ENCODE data around the gene SSR4.

Gene SSR4

GRCh38 chrX:153775293-153776119, 19.0 kb upstream of the SSR4 start:
- DNase-seq (ENCODE audit: low read depth, low spot score) = no peak
- H3K9me3 ChIP-seq (ENCODE audit: insufficient read depth, low read length) = no peaks in the 10 kb centered on the region
- no peak overlapping the region for H3K4me3 ChIP-seq (ENCODE audit: insufficient read length, low read depth)
- H3K36me3 ChIP-seq (ENCODE audit: insufficient read depth, insufficient read length, low read length) = no peaks in the 10 kb centered on the region
- H3K27me3 ChIP-seq (ENCODE audit: insufficient read depth, insufficient read length) = no peaks in the 10 kb centered on the region
- TF ChIP-seq ZNF274 (IDR thresholded peaks at IDR 0.05; ENCODE audit: low read depth, low read length) (no peak), SUZ12 (IDR thresholded peaks at IDR 0.05; ENCODE audit: extremely low read depth, insufficient read depth, insufficient read length) (no peak), YY1 (IDR thresholded peaks at IDR 0.05; ENCODE audit: insufficient read depth, insufficient read length) (no peak)
- H3K4me1 ChIP-seq (ENCODE audit: insufficient read depth, insufficient read length) = peaks cover 3% of the 10 kb centered on the region
- H3K9ac ChIP-seq (ENCODE audit: insufficient read length, low read depth) = no peak overlapping the region

- Histone ChIP-seq H3K9me3 (ENCODE audit: insufficient read depth, low read length) (no peaks in the 10 kb centered on the region), H3K27me3 (ENCODE audit: insufficient read depth, insufficient read length) (no peaks in the 10 kb centered on the region), H3K4me3 (ENCODE audit: insufficient read length, low read depth) (no peak overlapping the region), H3K4me1 (ENCODE audit: insufficient read depth, insufficient read length) (peaks cover 3% of the 10 kb centered on the region), H3K36me3 (ENCODE audit: insufficient read depth, insufficient read length, low read length) (no peaks in the 10 kb centered on the region), H3K9ac (ENCODE audit: insufficient read length, low read depth) (no peak overlapping the region)
- TF ChIP-seq YY1 (IDR thresholded peaks at IDR 0.05; ENCODE audit: insufficient read depth, insufficient read length) = no peak
- no peak for TF ChIP-seq SUZ12 (IDR thresholded peaks at IDR 0.05; ENCODE audit: extremely low read depth, insufficient read depth, insufficient read length)
- TF ChIP-seq ZNF274 (IDR thresholded peaks at IDR 0.05; ENCODE audit: low read depth, low read length) = no peak
- DNase-seq (ENCODE audit: low read depth, low spot score) = no peak
These were observed 18.3 kb upstream of the SSR4 start for GRCh38 chrX:153776120-153776599.

DNA sequence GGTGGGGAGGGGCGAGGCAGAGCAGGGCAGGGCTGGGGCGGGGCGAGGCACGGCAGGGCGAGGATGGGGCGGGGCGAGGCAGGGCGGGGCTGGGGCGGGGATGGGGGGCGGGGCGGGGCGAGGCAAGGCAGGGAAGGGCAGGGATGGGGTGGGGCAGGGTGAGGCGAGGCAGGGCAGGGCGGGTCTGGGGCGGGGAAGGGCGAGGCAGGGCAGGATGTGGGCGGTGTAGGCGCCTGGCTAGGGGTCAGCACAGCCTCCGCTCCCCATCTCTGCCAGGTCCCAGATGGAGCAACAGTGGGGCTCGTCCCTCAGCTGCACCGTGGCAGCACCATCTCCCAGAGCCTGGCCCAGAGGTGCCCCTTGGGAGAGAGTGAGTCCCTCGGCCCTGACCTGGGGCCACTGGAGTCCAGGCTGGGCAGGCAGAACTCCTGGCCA, 17.8 kb upstream of the SSR4 start:
- TF ChIP-seq YY1 (IDR thresholded peaks at IDR 0.05; ENCODE audit: insufficient read depth, insufficient read length) (no peak), SUZ12 (IDR thresholded peaks at IDR 0.05; ENCODE audit: extremely low read depth, insufficient read depth, insufficient read length) (no peak), ZNF274 (IDR thresholded peaks at IDR 0.05; ENCODE audit: low read depth, low read length) (no peak)

GRCh38 chrX:153777261-153778090, 17.0 kb upstream of the SSR4 start:
- no peaks in the 10 kb centered on the region for H3K27me3 ChIP-seq (ENCODE audit: insufficient read depth, insufficient read length)
- H3K9ac ChIP-seq (ENCODE audit: insufficient read length, low read depth) = no peak overlapping the region
- peaks cover 3% of the 10 kb centered on the region for H3K4me1 ChIP-seq (ENCODE audit: insufficient read depth, insufficient read length)
- H3K4me3 ChIP-seq (ENCODE audit: insufficient read length, low read depth) = no peak overlapping the region
- no peaks in the 10 kb centered on the region for H3K36me3 ChIP-seq (ENCODE audit: insufficient read depth, insufficient read length, low read length)
- H3K9me3 ChIP-seq (ENCODE audit: insufficient read depth, low read length) = no peaks in the 10 kb centered on the region
- TF ChIP-seq YY1 (IDR thresholded peaks at IDR 0.05; ENCODE audit: insufficient read depth, insufficient read length) = no peak
- TF ChIP-seq ZNF274 (IDR thresholded peaks at IDR 0.05; ENCODE audit: low read depth, low read length) = no peak
- TF ChIP-seq SUZ12 (IDR thresholded peaks at IDR 0.05; ENCODE audit: extremely low read depth, insufficient read depth, insufficient read length) = no peak
- DNase-seq (ENCODE audit: low read depth, low spot score) = no peak

More for the DNA sequence above, 17.8 kb upstream of the SSR4 start:
- Histone ChIP-seq H3K4me3 (ENCODE audit: insufficient read length, low read depth) (no peak overlapping the region), H3K36me3 (ENCODE audit: insufficient read depth, insufficient read length, low read length) (no peaks in the 10 kb centered on the region), H3K9ac (ENCODE audit: insufficient read length, low read depth) (no peak overlapping the region), H3K4me1 (ENCODE audit: insufficient read depth, insufficient read length) (peaks cover 3% of the 10 kb centered on the region), H3K9me3 (ENCODE audit: insufficient read depth, low read length) (no peaks in the 10 kb centered on the region), H3K27me3 (ENCODE audit: insufficient read depth, insufficient read length) (no peaks in the 10 kb centered on the region)
- no peak for DNase-seq (ENCODE audit: low read depth, low spot score)

DNA sequence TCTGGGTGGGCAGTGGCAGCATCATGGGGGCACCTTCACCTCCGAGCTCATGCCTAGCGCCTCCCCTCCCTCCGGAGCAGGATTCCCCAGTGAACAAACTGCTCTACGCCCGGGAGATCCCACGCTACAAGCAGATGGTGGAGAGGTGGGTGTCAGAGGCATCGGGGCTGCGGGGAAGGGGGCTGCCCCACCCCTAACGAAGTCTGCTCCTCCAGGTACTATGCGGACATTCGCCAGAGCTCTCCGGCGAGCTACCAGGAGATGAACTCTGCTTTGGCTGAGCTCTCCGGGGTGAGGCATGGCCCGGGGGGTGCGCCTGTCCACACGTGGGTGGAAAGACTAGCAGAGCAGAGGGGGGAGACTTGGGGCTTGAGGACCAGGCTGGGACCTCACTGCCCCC, 16.3 kb upstream of the SSR4 start:
- Histone ChIP-seq H3K4me1 (ENCODE audit: insufficient read depth, insufficient read length) (peaks cover 3% of the 10 kb centered on the region), H3K27me3 (ENCODE audit: insufficient read depth, insufficient read length) (no peaks in the 10 kb centered on the region), H3K36me3 (ENCODE audit: insufficient read depth, insufficient read length, low read length) (peaks cover 2% of the 10 kb centered on the region), H3K4me3 (ENCODE audit: insufficient read length, low read depth) (no peak overlapping the region), H3K9ac (ENCODE audit: insufficient read length, low read depth) (no peak overlapping the region), H3K9me3 (ENCODE audit: insufficient read depth, low read length) (no peaks in the 10 kb centered on the region)
- no peak for TF ChIP-seq SUZ12 (IDR thresholded peaks at IDR 0.05; ENCODE audit: extremely low read depth, insufficient read depth, insufficient read length)
- no peak for TF ChIP-seq ZNF274 (IDR thresholded peaks at IDR 0.05; ENCODE audit: low read depth, low read length)
- TF ChIP-seq YY1 (IDR thresholded peaks at IDR 0.05; ENCODE audit: insufficient read depth, insufficient read length) = no peak
- no peak for DNase-seq (ENCODE audit: low read depth, low spot score)

DNA sequence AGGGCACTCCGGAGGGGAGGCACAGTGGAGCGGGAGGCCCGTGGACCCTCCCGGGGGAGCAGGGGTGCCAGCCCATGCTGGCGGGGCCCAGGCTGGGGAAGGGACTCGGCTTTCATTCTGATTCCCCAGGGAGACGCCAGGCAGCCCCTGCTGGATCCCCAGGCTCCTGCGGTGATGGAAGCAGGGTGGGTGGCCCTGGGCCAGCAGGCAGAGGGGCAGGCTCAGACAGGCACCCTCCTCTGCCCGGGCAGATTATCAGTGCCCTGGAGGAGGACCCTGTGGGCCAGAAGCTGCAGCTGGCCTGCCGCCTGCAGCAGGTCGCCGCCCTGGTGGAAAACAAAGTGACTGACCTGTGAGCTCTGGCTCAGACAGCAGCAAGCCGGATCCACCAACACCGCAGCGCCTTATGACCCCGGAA, 15.8 kb upstream of the SSR4 start:
- no peaks in the 10 kb centered on the region for H3K27me3 ChIP-seq (ENCODE audit: insufficient read depth, insufficient read length)
- no peak for DNase-seq (ENCODE audit: low read depth, low spot score)
- H3K4me1 ChIP-seq (ENCODE audit: insufficient read depth, insufficient read length) = peaks cover 3% of the 10 kb centered on the region
- no peaks in the 10 kb centered on the region for H3K9me3 ChIP-seq (ENCODE audit: insufficient read depth, low read length)
- no peak for TF ChIP-seq SUZ12 (IDR thresholded peaks at IDR 0.05; ENCODE audit: extremely low read depth, insufficient read depth, insufficient read length)
- TF ChIP-seq YY1 (IDR thresholded peaks at IDR 0.05; ENCODE audit: insufficient read depth, insufficient read length) = no peak
- no peak for TF ChIP-seq ZNF274 (IDR thresholded peaks at IDR 0.05; ENCODE audit: low read depth, low read length)
- H3K4me3 ChIP-seq (ENCODE audit: insufficient read length, low read depth) = no peak overlapping the region
- no peak overlapping the region for H3K9ac ChIP-seq (ENCODE audit: insufficient read length, low read depth)
- peaks cover 2% of the 10 kb centered on the region for H3K36me3 ChIP-seq (ENCODE audit: insufficient read depth, insufficient read length, low read length)
